LNCAP (cell line): ENCODE measurements around the gene ZIC3.

ENCODE experiments used
- TF ChIP-seq, protein P1 (sequence below): fragments of 450-650 bp; IDR thresholded peaks from 2 replicates; pipeline ENCODE4 v1.5.1; 2017; ENCODE audit warnings: mild to moderate bottlenecking

Gene ZIC3

DNA sequence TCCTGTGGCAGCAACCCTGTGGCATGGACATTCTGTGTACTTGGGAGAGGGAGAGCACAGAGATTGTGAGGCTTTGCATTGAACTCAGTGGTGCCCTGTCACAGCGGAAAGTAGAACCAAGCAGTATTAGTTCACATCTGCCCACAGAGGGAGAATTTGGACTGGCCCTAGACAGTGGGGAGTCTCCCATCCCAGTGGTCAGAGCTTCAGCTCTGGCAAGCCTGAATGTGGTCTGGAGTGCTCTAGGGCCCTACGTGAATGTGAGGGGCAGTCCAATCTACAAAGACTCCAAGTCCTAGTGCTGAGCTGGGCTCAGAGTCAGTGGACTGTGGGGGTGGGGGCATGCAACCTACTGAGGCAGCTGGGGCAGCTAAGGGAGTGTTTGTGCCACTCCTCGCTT lies 34.8 kb downstream of the ZIC3 start:
- TF ChIP-seq, protein P1, sequence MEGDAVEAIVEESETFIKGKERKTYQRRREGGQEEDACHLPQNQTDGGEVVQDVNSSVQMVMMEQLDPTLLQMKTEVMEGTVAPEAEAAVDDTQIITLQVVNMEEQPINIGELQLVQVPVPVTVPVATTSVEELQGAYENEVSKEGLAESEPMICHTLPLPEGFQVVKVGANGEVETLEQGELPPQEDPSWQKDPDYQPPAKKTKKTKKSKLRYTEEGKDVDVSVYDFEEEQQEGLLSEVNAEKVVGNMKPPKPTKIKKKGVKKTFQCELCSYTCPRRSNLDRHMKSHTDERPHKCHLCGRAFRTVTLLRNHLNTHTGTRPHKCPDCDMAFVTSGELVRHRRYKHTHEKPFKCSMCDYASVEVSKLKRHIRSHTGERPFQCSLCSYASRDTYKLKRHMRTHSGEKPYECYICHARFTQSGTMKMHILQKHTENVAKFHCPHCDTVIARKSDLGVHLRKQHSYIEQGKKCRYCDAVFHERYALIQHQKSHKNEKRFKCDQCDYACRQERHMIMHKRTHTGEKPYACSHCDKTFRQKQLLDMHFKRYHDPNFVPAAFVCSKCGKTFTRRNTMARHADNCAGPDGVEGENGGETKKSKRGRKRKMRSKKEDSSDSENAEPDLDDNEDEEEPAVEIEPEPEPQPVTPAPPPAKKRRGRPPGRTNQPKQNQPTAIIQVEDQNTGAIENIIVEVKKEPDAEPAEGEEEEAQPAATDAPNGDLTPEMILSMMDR, result no peak
